GM21737 (cell line): ENCODE results near the gene DNAH2.

Experiments used
- ATAC-seq: cut with Tn5 transposase; IDR thresholded peaks from one replicate; pipeline ENCODE4 v1.9.1; 2021; ENCODE audit warnings: mild to moderate bottlenecking, moderate library complexity; ENCODE audit not compliant: unreplicated experiment

Gene DNAH2

GRCh38 chr17:7716901-7717755 is at the start of gene DNAH2:
TSS of gene DNAH2 (plus strand) at chr17:7717744. CDS start at chr17:7719735, 1,991 bp downstream.
- ATAC-seq, result no peak

GRCh38 chr17:7668482-7668881 is 49.1 kb upstream of the DNAH2 start:
- ATAC-seq, result no peak

- no peak for ATAC-seq
Observed at GRCh38 chr17:7673239-7673638, 44.3 kb upstream of the DNAH2 start.

GRCh38 chr17:7674934-7675333 is 42.6 kb upstream of the DNAH2 start:
- no peak for ATAC-seq

GRCh38 chr17:7676533-7676932 is 41.0 kb upstream of the DNAH2 start:
- no peak for ATAC-seq

- no peak for ATAC-seq
Observed at GRCh38 chr17:7677388-7678067, 40.0 kb upstream of the DNAH2 start.

GRCh38 chr17:7684851-7685532 is 32.6 kb upstream of the DNAH2 start:
- ATAC-seq, result no peak

- ATAC-seq, result peak; percentile 40
Observed at GRCh38 chr17:7685533-7686221, 31.9 kb upstream of the DNAH2 start.

GRCh38 chr17:7686222-7687071 is 31.1 kb upstream of the DNAH2 start:
- peak; percentile 42 for ATAC-seq

- peak; percentile 32 for ATAC-seq
Observed at GRCh38 chr17:7687072-7687907, 30.3 kb upstream of the DNAH2 start, which contains the start of gene TP53. TSS of gene TP53 (minus strand) at chr17:7687490. CDS start at chr17:7676594, 10,896 bp downstream.

- peak; percentile 69 for ATAC-seq
Observed at GRCh38 chr17:7687908-7688807, 29.4 kb upstream of the DNAH2 start, which contains the start of gene WRAP53. TSS of gene WRAP53 (plus strand) at chr17:7688477. CDS start at chr17:7688649, 172 bp downstream.

- ATAC-seq, result no peak
Observed at GRCh38 chr17:7688808-7689316, 28.7 kb upstream of the DNAH2 start.

GRCh38 chr17:7695586-7695985 is 22.0 kb upstream of the DNAH2 start:
- no peak for ATAC-seq

- no peak for ATAC-seq
Observed at GRCh38 chr17:7697828-7698588, 19.5 kb upstream of the DNAH2 start.

- no peak for ATAC-seq
Observed at GRCh38 chr17:7700510-7700909, 17.0 kb upstream of the DNAH2 start.

- no peak for ATAC-seq
Observed at GRCh38 chr17:7701681-7702080, 15.9 kb upstream of the DNAH2 start.

- ATAC-seq, result no peak
Observed at GRCh38 chr17:7702776-7703175, 14.8 kb upstream of the DNAH2 start.
